Effector memory CD4-positive, alpha-beta T cell (primary cell): ENCODE measurements around the gene SHISA5.

Source experiments
- DNase-seq, 3 donors: peaks; one replicate each; pipeline ENCODE4 v3.0.0-alpha.2; 2020
- H3K27ac ChIP-seq: 2 replicates; pipeline ENCODE4 v1.7.0; 2013; ENCODE audit warnings: mild to moderate bottlenecking, low read length, moderate library complexity; ENCODE audit not compliant: insufficient read depth, poor library complexity, severe bottlenecking
- H3K27me3 ChIP-seq: replicated peaks from 2 replicates; pipeline ENCODE4 v1.7.0; 2013; ENCODE audit warnings: mild to moderate bottlenecking, low read length; ENCODE audit not compliant: insufficient read depth, control insufficient read depth, poor library complexity, severe bottlenecking
- H3K36me3 ChIP-seq: 2 replicates; pipeline ENCODE4 v1.7.0; 2013; ENCODE audit warnings: mild to moderate bottlenecking, low read length, moderate library complexity; ENCODE audit not compliant: control insufficient read depth, insufficient read depth
- H3K4me1 ChIP-seq: 2 replicates; pipeline ENCODE4 v1.7.0; 2013; ENCODE audit warnings: low read length, mild to moderate bottlenecking; ENCODE audit not compliant: control insufficient read depth, insufficient read depth, poor library complexity, severe bottlenecking
- H3K4me3 ChIP-seq: 2 replicates; pipeline ENCODE4 v1.7.0; 2013; ENCODE audit warnings: low read length, low read depth, mild to moderate bottlenecking; ENCODE audit not compliant: insufficient read depth, poor library complexity, severe bottlenecking
- H3K9me3 ChIP-seq: 2 replicates; pipeline ENCODE4 v1.7.0; 2013; ENCODE audit warnings: mild to moderate bottlenecking, low read length, moderate library complexity; ENCODE audit not compliant: control insufficient read depth

Gene SHISA5

DNA sequence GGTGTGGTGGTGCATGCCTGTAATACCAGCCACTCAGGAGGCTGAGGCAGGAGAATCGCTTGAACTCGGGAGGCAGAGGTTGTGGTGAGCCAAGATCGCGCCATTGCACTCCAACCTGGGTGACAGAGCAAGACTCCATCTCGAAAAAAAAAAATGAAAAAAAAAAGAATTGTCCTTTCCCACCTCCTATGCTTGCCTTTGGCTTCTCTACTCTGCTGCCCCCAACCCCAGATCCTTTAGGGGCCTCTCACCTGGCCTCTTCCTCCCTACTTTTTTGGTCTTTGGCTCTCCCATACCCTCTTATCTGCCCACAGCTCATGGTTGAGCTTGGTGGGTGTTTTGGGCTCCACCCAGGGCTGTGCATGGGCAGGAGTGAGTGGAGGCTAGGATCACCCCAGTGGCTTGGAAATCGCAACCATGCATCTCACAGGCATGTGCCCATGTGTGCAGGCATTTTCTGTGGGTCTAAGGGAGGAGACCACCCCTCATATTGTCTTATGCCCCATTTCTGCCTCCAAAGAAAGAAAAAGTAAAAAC is 2.1 kb upstream of the SHISA5 start:
- H3K36me3 ChIP-seq, result no peaks in the 10 kb centered on the region
- peaks cover 44% of the 10 kb centered on the region for H3K4me1 ChIP-seq
- no peak overlapping the region for H3K4me3 ChIP-seq
- H3K27me3 ChIP-seq, result no peaks in the 10 kb centered on the region
- H3K27ac ChIP-seq, result peak overlapping the region; percentile 11
- no peaks in the 10 kb centered on the region for H3K9me3 ChIP-seq
- DNase-seq, result no peak

DNA sequence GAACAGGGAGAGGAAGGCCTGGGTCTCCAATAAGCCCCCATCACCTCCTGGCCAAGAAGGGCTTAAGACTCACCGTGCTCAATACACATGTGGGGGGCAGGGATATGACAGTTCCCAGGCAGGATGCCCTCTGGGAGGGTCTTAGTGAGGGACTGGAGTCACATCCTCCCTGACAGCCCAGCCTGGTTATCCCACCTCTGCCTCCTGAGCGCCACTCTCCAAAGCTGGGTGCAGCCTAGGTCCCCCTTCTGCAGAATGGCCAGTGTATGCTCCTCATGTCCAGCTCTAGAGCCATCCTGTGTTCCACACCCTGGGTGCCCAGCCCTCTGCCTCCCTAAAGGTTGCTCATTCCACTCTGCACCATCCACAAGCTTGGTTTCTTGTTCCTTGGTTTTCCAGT is 1.2 kb upstream of the SHISA5 start:
- DNase-seq, result no peak
- Histone ChIP-seq H3K27ac (no peak overlapping the region), H3K27me3 (no peaks in the 10 kb centered on the region), H3K4me1 (peaks cover 44% of the 10 kb centered on the region), H3K36me3 (no peaks in the 10 kb centered on the region), H3K4me3 (no peak overlapping the region), H3K9me3 (no peaks in the 10 kb centered on the region)

DNA sequence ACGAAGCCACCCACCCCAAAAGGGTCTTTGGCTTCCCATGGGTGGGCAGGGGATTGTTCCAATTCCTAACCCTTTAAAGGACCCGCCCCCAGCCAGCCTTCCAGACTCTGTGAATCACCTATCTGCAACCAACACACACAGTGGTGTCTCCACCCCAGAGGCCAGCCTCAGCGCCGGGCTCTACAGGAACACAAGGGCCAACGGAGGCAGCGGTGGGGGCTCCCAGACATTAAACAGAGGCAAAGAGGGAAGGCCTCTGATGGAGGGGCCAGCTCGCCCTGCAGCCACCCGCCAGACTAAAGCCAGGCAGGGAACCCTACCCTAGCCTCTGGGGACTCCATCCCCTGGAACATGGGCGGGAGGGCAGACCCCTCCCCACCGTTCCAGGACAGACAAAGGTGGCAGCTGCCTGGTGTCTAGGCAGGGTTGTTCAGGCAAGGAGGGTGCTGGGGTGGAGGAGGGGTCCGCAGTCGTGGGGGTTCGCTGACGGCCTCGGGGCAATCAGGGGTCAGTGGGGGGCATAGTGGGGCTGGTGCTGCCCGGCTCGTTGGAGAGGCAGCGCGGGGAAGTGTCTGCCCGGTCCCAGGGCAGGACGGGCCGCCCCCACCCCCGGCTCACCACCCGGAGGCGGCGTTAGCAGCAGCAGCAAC is 448 bp downstream of the SHISA5 start:
- no peaks in the 10 kb centered on the region for H3K27me3 ChIP-seq
- peaks cover 3% of the 10 kb centered on the region for H3K36me3 ChIP-seq
- no peak for DNase-seq
- H3K4me1 ChIP-seq, result peaks cover 44% of the 10 kb centered on the region
- no peaks in the 10 kb centered on the region for H3K9me3 ChIP-seq
- peak overlapping the region; percentile 71 for H3K4me3 ChIP-seq
- peak overlapping the region; percentile 53 for H3K27ac ChIP-seq

DNA sequence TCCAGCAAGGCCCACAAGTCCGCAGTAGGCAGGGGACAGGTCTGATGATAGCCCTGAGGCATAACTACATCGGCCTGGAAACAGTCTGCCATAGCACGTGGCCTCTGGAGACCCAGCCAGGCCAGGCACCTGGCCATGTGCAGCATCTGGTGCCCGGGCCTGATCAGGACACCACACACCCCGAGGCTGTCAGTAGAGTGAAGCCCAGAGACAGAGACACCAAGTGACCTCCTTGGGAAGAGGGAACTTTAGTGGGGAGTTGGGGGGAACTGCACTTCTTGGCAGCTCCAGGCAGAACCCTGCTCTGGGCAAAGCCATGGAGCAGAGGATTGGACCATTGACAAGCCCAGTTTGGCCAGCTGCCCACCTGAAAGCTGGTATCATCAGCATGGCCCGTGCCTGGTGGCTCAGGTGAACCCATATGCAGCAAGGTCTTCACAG is 1.2 kb downstream of the SHISA5 start:
- H3K27me3 ChIP-seq, result no peaks in the 10 kb centered on the region
- peaks cover 3% of the 10 kb centered on the region for H3K36me3 ChIP-seq
- H3K27ac ChIP-seq, result no peak overlapping the region
- DNase-seq, result no peak
- no peaks in the 10 kb centered on the region for H3K9me3 ChIP-seq
- peak overlapping the region; percentile 71 for H3K4me3 ChIP-seq
- peaks cover 41% of the 10 kb centered on the region for H3K4me1 ChIP-seq

DNA sequence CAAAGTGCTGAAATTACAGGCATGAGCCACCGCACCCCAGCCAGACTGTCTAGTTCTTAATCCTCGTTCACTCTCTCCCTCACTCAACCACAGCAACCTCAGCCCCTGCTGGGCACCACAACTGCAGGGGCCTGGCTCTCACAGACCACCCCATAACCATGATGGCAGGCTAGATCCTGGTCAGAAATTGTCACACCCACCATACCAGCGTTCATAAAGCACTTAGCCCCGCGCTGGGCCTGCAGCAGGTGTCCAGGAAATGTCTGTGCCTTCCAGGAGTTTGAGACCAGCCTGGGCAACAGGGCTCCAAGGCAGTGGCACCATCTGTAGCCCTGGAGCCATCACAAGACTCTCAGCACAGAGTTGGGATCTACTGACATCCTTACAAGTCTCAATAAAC is 1.9 kb downstream of the SHISA5 start:
- Histone ChIP-seq H3K27ac (no peak overlapping the region), H3K9me3 (no peaks in the 10 kb centered on the region), H3K4me3 (no peak overlapping the region), H3K36me3 (peaks cover 3% of the 10 kb centered on the region), H3K27me3 (no peaks in the 10 kb centered on the region), H3K4me1 (peaks cover 35% of the 10 kb centered on the region)
- DNase-seq, result no peak

DNA sequence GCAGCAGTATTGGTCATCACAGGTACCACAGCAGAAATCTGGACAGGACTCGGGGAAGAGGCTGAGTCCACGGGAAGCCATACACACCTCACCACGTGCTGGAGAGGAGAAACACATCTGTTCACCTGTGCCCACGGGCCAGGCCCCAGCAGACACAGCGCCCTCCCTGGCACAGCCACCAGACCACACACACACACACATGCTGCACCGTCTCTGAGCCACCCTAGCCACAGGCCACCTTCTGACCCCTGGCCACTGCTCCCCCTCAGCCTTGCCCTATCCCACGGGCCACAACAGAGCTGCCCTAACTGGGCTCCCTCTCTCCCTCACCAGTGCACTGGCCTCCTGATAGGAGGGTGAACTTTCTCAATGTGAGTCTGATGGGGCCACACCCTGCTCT is 2.8 kb downstream of the SHISA5 start:
- Histone ChIP-seq H3K27ac (no peak overlapping the region), H3K9me3 (no peaks in the 10 kb centered on the region), H3K27me3 (no peaks in the 10 kb centered on the region), H3K4me3 (no peak overlapping the region), H3K36me3 (peaks cover 3% of the 10 kb centered on the region), H3K4me1 (peaks cover 28% of the 10 kb centered on the region)
- no peak for DNase-seq

DNA sequence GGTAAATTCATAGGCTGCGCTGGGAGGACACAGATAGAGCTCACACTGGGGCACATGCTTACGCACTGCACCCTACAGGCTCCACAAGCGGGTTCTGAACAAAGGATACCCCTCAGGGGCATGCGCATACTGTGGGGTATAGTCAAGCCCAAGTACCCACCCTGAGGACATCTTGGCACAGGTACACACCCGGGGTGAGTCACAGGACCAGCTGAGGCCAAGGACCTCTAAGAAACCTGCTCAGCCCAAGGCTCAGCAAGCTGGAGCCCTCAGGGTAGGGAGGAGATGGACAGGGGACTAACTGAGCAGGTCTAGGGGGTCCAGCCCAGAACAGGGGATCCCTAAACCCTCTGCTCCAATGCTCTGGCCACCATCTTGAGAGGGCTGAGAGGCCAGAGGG is 3.3 kb downstream of the SHISA5 start:
- Histone ChIP-seq H3K36me3 (peaks cover 3% of the 10 kb centered on the region), H3K9me3 (no peaks in the 10 kb centered on the region), H3K27ac (no peak overlapping the region)

DNA sequence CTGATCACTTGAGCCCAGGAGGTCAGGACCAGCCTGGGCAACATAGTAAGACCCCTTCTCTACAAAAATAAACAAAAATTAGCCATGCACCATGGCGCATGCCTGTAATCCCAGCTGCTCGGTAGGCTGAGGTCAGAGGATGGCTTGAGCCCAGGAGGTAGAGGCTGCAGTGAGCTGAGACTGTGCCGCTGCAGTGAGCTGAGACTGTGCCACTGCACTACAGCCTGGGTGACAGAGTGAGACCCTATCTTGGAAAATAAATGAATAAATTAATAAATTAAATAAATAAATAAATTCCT is 10.8 kb downstream of the SHISA5 start:
- Histone ChIP-seq H3K4me1 (no peaks in the 10 kb centered on the region), H3K4me3 (no peak overlapping the region), H3K27ac (no peak overlapping the region), H3K36me3 (no peaks in the 10 kb centered on the region), H3K27me3 (no peaks in the 10 kb centered on the region), H3K9me3 (no peaks in the 10 kb centered on the region)
- no peak for DNase-seq

More for the DNA sequence above, 3.3 kb downstream of the SHISA5 start:
- H3K4me1 ChIP-seq, result peaks cover 28% of the 10 kb centered on the region
- no peaks in the 10 kb centered on the region for H3K27me3 ChIP-seq
- H3K4me3 ChIP-seq, result no peak overlapping the region
- no peak for DNase-seq

DNA sequence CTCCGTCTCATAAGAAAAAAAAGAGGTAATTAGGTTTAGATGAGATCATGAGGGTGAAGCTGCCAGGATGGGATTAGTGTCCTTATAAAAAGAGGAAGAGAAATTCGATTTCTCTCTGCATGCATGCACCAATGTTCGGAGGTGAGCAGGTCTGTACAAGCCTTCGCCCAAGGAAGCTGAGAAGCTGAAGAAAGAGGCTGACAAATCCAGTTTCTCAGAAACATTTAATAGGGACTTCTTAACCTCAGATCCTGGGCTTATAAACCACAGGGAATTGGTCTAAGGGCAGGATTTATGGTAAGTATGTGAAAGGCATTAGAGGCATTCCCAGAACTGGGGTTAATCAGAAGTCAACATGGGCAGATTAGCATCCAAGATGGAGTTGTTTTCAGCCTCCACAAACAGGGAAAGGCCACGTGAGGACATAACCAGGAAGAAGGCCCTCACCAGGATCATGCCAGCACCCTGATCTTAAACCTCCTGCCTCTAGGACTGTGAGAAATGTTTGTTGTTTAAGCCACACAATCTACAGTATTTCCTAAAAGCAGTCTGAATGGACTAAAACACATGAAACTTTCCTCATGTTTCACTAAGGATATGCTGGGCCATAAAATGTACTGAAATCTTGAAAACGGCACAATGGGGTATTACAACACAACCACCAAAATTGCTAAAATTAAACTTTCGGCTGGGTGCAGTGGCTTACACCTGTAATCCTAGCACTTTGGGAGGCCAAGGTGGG is 11.3 kb downstream of the SHISA5 start:
- Histone ChIP-seq H3K4me3 (no peak overlapping the region), H3K9me3 (no peaks in the 10 kb centered on the region), H3K27me3 (no peaks in the 10 kb centered on the region), H3K4me1 (no peaks in the 10 kb centered on the region), H3K36me3 (no peaks in the 10 kb centered on the region), H3K27ac (no peak overlapping the region)
- DNase-seq, result no peak

DNA sequence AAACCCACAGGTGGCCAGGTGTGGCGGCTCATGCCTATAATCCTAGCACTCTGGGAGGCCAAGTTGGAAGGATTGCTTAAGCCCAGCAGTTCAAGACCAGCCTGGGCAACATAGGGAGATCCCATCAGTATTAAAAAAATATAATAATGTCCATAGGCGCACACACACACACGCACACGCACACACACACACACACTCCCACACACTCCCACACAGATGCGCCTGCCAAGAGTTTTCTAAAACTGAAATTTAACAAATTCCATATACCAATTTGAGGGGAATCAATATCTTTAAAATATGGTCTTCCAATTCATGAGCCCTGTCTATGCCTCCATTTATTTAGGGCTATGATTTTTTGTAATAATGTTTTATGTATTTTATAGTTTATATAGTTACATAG is 17.0 kb downstream of the SHISA5 start:
- no peak for DNase-seq
- no peaks in the 10 kb centered on the region for H3K36me3 ChIP-seq
- H3K4me1 ChIP-seq, result no peaks in the 10 kb centered on the region
- H3K27me3 ChIP-seq, result no peaks in the 10 kb centered on the region
- no peaks in the 10 kb centered on the region for H3K9me3 ChIP-seq
- no peak overlapping the region for H3K27ac ChIP-seq
- H3K4me3 ChIP-seq, result no peak overlapping the region
